Neutrophil (primary cell): ENCODE measurements around the gene TLK2.

Source experiments
- H3K27ac ChIP-seq: fragments of 200-600 bp; sonication (generic); 2 replicates; pipeline ENCODE4 v1.5.1; 2016; ENCODE audit warnings: mild to moderate bottlenecking, moderate library complexity
- H3K27me3 ChIP-seq: fragments of 200-600 bp; sonication (generic); 2 replicates; pipeline ENCODE4 v1.6.0; 2016; ENCODE audit warnings: mild to moderate bottlenecking
- H3K36me3 ChIP-seq: fragments of 200-600 bp; sonication (generic); 2 replicates; pipeline ENCODE4 v1.5.1; 2017
- H3K4me1 ChIP-seq, 2 experiments: fragments of 200-600 bp in 1 of 2; sonication (generic) in 1 of 2; 1 replicate in 1 of 2; 2 replicates in 1 of 2; pipeline versions ENCODE4 v1.5.1 to v1.6.1; 2013 to 2016; ENCODE audit warnings: low read depth in 1 of 2, low read length in 1 of 2, mild to moderate bottlenecking in 1 of 2, moderate library complexity in 1 of 2; ENCODE audit not compliant: control insufficient read depth in 1 of 2, insufficient read depth in 1 of 2
- H3K4me3 ChIP-seq, 2 experiments: fragments of 200-600 bp in 1 of 2; sonication (generic) in 1 of 2; 1 replicate in 1 of 2; 2 replicates in 1 of 2; pipeline ENCODE4 v1.5.1; 2013 to 2016; ENCODE audit warnings: low read depth in 1 of 2, low read length in 1 of 2, mild to moderate bottlenecking in 1 of 2, moderate library complexity in 1 of 2
- H3K9me3 ChIP-seq: fragments of 200-600 bp; sonication (generic); 2 replicates; pipeline ENCODE4 v1.5.1; 2016
- CTCF ChIP-seq: fragments of 200-600 bp; sonication (generic); IDR thresholded peaks from 2 replicates; pipeline ENCODE4 v1.5.1; 2016; ENCODE audit warnings: antibody characterized with exemption

The TLK2 gene

GRCh38 chr17:62562656-62563055 lies 84.0 kb downstream of the TLK2 start:
- H3K9me3 ChIP-seq = no peaks in the 10 kb centered on the region
- TF ChIP-seq CTCF = no peak
- no peaks in the 10 kb centered on the region for H3K27me3 ChIP-seq
- H3K4me3 ChIP-seq = no peak overlapping the region
- H3K36me3 ChIP-seq = peaks cover 61% of the 10 kb centered on the region
- H3K4me1 ChIP-seq = no peaks in the 10 kb centered on the region
- no peak overlapping the region for H3K27ac ChIP-seq

GRCh38 chr17:62565817-62566216 lies 87.2 kb downstream of the TLK2 start:
- H3K36me3 ChIP-seq = peaks cover 72% of the 10 kb centered on the region
- no peak overlapping the region for H3K27ac ChIP-seq
- no peaks in the 10 kb centered on the region for H3K4me1 ChIP-seq
- TF ChIP-seq CTCF = no peak
- H3K4me3 ChIP-seq = no peak overlapping the region
- H3K27me3 ChIP-seq = no peaks in the 10 kb centered on the region
- H3K9me3 ChIP-seq = no peaks in the 10 kb centered on the region

- Histone ChIP-seq H3K36me3 (peaks cover 63% of the 10 kb centered on the region), H3K27ac (no peak overlapping the region), H3K4me1 (no peaks in the 10 kb centered on the region), H3K9me3 (no peaks in the 10 kb centered on the region), H3K27me3 (no peaks in the 10 kb centered on the region), H3K4me3 (no peak overlapping the region)
- TF ChIP-seq CTCF = no peak
Measured at GRCh38 chr17:62566996-62567578, 88.5 kb downstream of the TLK2 start.

DNA sequence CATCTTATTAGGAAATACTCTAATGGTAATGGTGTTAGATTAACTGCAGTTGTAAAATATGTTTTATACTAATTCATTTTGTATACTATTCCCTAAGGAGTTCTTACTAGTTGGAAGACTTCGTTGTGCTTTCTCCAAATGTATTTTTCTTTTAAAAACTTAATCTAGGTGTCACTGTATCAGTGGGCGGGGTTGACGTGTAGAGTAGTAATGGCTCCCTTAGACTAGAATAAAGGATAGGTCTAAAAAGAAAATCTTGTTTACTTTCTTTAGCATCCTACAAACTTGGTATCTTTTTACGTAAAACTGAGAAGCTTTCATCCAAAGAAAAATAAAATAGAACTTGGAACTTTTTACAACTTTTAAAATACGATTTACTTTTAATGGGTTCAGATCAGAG lies 93.9 kb downstream of the TLK2 start:
- Histone ChIP-seq H3K4me1 (no peaks in the 10 kb centered on the region), H3K36me3 (peaks cover 62% of the 10 kb centered on the region), H3K27me3 (no peaks in the 10 kb centered on the region), H3K27ac (no peak overlapping the region), H3K4me3 (no peak overlapping the region), H3K9me3 (no peaks in the 10 kb centered on the region)
- TF ChIP-seq CTCF = no peak

DNA sequence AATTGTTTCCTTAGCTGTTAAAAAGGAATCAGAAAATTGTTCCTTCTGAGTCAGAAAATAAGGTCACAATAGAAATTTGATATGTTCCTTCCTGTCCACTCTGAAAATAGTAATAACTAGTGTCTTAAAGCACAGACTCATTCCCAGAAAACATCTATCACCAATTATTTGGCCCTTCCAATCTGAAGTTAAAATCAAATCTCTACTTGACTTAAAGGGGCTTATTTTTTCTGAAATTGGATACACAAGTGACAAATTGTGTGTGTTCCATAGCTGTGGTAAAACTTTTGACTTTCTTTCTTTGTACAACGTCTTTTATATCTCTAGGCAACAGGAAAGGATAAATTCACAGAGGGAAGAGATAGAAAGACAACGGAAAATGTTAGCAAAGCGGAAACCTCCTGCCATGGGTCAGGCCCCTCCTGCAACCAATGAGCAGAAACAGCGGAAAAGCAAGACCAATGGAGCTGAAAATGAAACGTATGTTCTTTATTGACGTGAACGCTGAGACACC lies 94.3 kb downstream of the TLK2 start:
- no peak overlapping the region for H3K27ac ChIP-seq
- H3K9me3 ChIP-seq = no peaks in the 10 kb centered on the region
- peaks cover 66% of the 10 kb centered on the region for H3K36me3 ChIP-seq
- no peak for TF ChIP-seq CTCF
- H3K4me3 ChIP-seq = no peak overlapping the region
- H3K4me1 ChIP-seq = no peaks in the 10 kb centered on the region
- no peaks in the 10 kb centered on the region for H3K27me3 ChIP-seq
